Measurements from ENCODE around the gene DNAH12. TPM values are rescaled to one million over a fixed set of nuclear protein-coding genes. Genes with fewer than 3 reads are reported as not detected.
"Not testable (repeated sequence)": the region's sequence is repeated elsewhere in the genome, so short reads cannot be mapped to it uniquely, and the experiment has no call there.

DNAH12 gene
- total and polyA plus RNA-seq, 2 experiments from 2014 or later: 0.11 to 0.54 TPM

- H3K9me3 ChIP-seq (ENCODE audit: low read depth): no peaks in the 10 kb centered on the region
- H3K27ac ChIP-seq: no peak overlapping the region
- no peak for TF ChIP-seq EZH2 (IDR thresholded peaks at IDR 0.05; ENCODE audit: insufficient read depth, poor library complexity, severe bottlenecking)
- TF ChIP-seq EZH2phosphoT487 (IDR thresholded peaks at IDR 0.05; ENCODE audit: insufficient read depth, low read depth): no peak
- in situ Hi-C loops (cut with MboI): no loop called here
- H3K36me3 ChIP-seq (ENCODE audit: low read depth): no peaks in the 10 kb centered on the region
- no peak overlapping the region for H2AFZ ChIP-seq
- H3K27me3 ChIP-seq (replicated peaks; ENCODE audit: insufficient read depth): peaks cover 8% of the 10 kb centered on the region; the same call in 1 of the 2 replicates
- WGBS, 2 experiments (ENCODE audit: low coverage in 1 of 2, low lambda C conversion rate in 2 of 2, missing lambda C conversion rate in 2 of 2): 67 to 69% methylated on average over 5 of the region's 5 CpGs
- H3K4me1 ChIP-seq (ENCODE audit: insufficient read depth): no peaks in the 10 kb centered on the region
- H3K4me3 ChIP-seq: no peak overlapping the region
- H3F3A ChIP-seq (ENCODE audit: insufficient read depth): no peaks in the 10 kb centered on the region
- no peaks in the 10 kb centered on the region for H4K20me1 ChIP-seq (ENCODE audit: insufficient read depth)
- DNase-seq: no peak
- no peaks in the 10 kb centered on the region for H3K79me2 ChIP-seq (ENCODE audit: insufficient read depth)
- no peak overlapping the region for H3K9ac ChIP-seq
- H3K9me2 ChIP-seq (ENCODE audit: insufficient read depth): no peaks in the 10 kb centered on the region
- H3K4me2 ChIP-seq (ENCODE audit: unreplicated experiment): no peak overlapping the region
Observed at GRCh38 chr3:57335283-57335938, 208.7 kb downstream of the DNAH12 start.

GRCh38 chr3:57331078-57331610 lies 213.0 kb downstream of the DNAH12 start:
- in situ Hi-C loops (cut with MboI): no loop called here
- TF ChIP-seq EZH2 (IDR thresholded peaks at IDR 0.05; ENCODE audit: insufficient read depth, poor library complexity, severe bottlenecking) (no peak), EZH2phosphoT487 (IDR thresholded peaks at IDR 0.05; ENCODE audit: insufficient read depth, low read depth) (no peak)
- H3K27ac ChIP-seq: no peak overlapping the region
- no peaks in the 10 kb centered on the region for H3K9me2 ChIP-seq (ENCODE audit: insufficient read depth)
- H3F3A ChIP-seq (ENCODE audit: insufficient read depth): no peaks in the 10 kb centered on the region
- H3K4me2 ChIP-seq (ENCODE audit: unreplicated experiment): no peak overlapping the region
- H3K79me2 ChIP-seq (ENCODE audit: insufficient read depth): no peaks in the 10 kb centered on the region
- H3K9ac ChIP-seq: no peak overlapping the region
- no peaks in the 10 kb centered on the region for H3K36me3 ChIP-seq (ENCODE audit: low read depth)
- H3K9me3 ChIP-seq (ENCODE audit: low read depth): no peaks in the 10 kb centered on the region
- WGBS, 2 experiments (ENCODE audit: low coverage in 1 of 2, low lambda C conversion rate in 2 of 2, missing lambda C conversion rate in 2 of 2): 51 to 57% methylated on average over 3 of the region's 3 CpGs
- no peak overlapping the region for H2AFZ ChIP-seq
- H3K4me3 ChIP-seq: no peak overlapping the region
- no peaks in the 10 kb centered on the region for H4K20me1 ChIP-seq (ENCODE audit: insufficient read depth)
- no peak for DNase-seq
- H3K4me1 ChIP-seq (ENCODE audit: insufficient read depth): no peaks in the 10 kb centered on the region
- peaks cover 4% of the 10 kb centered on the region; the same call in 1 of the 2 replicates for H3K27me3 ChIP-seq (replicated peaks; ENCODE audit: insufficient read depth)

DNA sequence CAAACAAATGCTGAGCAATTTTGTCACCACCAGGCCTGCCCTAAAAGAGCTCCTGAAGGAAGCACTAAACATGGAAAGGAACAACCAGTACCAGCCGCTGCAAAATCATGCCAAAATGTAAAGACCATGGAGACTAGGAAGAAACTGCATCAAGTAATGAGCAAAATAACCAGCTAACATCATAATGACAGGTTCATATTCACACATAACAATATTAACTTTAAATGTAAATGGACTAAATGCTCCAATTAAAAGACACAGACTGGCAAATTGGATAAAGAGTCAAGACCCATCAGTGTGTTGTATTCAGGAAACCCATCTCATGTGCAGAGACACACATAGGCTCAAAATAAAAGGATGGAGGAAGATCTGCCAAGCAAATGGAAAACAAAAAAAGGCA lies 217.6 kb downstream of the DNAH12 start:
- H3K27me3 ChIP-seq (replicated peaks; ENCODE audit: insufficient read depth); in situ Hi-C loops (cut with MboI): not testable (repeated sequence)
- 68 to 75% methylated on average over 1 of the region's 1 CpG for WGBS, 2 experiments (ENCODE audit: low coverage in 1 of 2, low lambda C conversion rate in 2 of 2, missing lambda C conversion rate in 2 of 2)

GRCh38 chr3:57314204-57314603 lies 229.9 kb downstream of the DNAH12 start:
- no peaks in the 10 kb centered on the region; the same call in 1 of the 2 replicates for H3K27me3 ChIP-seq (replicated peaks; ENCODE audit: insufficient read depth)
- no peak for TF ChIP-seq EZH2phosphoT487 (IDR thresholded peaks at IDR 0.05; ENCODE audit: insufficient read depth, low read depth)
- no peak for TF ChIP-seq EZH2 (IDR thresholded peaks at IDR 0.05; ENCODE audit: insufficient read depth, poor library complexity, severe bottlenecking)
- no peaks in the 10 kb centered on the region for H3K36me3 ChIP-seq (ENCODE audit: low read depth)
- no peak overlapping the region for H3K27ac ChIP-seq
- H3K9me2 ChIP-seq (ENCODE audit: insufficient read depth): no peaks in the 10 kb centered on the region
- H2AFZ ChIP-seq: no peak overlapping the region
- H4K20me1 ChIP-seq (ENCODE audit: insufficient read depth): no peaks in the 10 kb centered on the region
- no peak overlapping the region for H3K4me2 ChIP-seq (ENCODE audit: unreplicated experiment)
- no peak for DNase-seq
- no peaks in the 10 kb centered on the region for H3K79me2 ChIP-seq (ENCODE audit: insufficient read depth)
- H3K4me3 ChIP-seq: no peak overlapping the region
- in situ Hi-C loops (cut with MboI): no loop called here
- no peaks in the 10 kb centered on the region for H3K4me1 ChIP-seq (ENCODE audit: insufficient read depth)
- H3K9me3 ChIP-seq (ENCODE audit: low read depth): no peaks in the 10 kb centered on the region
- WGBS, 2 experiments (ENCODE audit: low coverage in 1 of 2, low lambda C conversion rate in 2 of 2, missing lambda C conversion rate in 2 of 2): 83 to 84% methylated on average over 3 of the region's 3 CpGs
- no peaks in the 10 kb centered on the region for H3F3A ChIP-seq (ENCODE audit: insufficient read depth)
- H3K9ac ChIP-seq: no peak overlapping the region

More for the DNA sequence above, 217.6 kb downstream of the DNAH12 start:
- H3K9ac ChIP-seq; H3F3A ChIP-seq (ENCODE audit: insufficient read depth); DNase-seq; H3K4me2 ChIP-seq (ENCODE audit: unreplicated experiment); H3K9me2 ChIP-seq (ENCODE audit: insufficient read depth); H3K4me3 ChIP-seq; H4K20me1 ChIP-seq (ENCODE audit: insufficient read depth); H2AFZ ChIP-seq; H3K9me3 ChIP-seq (ENCODE audit: low read depth); H3K79me2 ChIP-seq (ENCODE audit: insufficient read depth); H3K27ac ChIP-seq; H3K36me3 ChIP-seq (ENCODE audit: low read depth); H3K4me1 ChIP-seq (ENCODE audit: insufficient read depth): not testable (repeated sequence)
